DMS53 treated with DMSO at 0.1 percent for 48 hours (cell line): ENCODE results near the gene CORO1C.
"Not testable (repeated sequence)": the region's sequence is repeated elsewhere in the genome, so short reads cannot be mapped to it uniquely, and the experiment has no call there.

ENCODE experiments used
- DNase-seq: peaks from one replicate; lab custom pipeline; 2025; ENCODE audit not compliant: unreplicated experiment; lab: John Stamatoyannopoulos, UW

The CORO1C gene

DNA sequence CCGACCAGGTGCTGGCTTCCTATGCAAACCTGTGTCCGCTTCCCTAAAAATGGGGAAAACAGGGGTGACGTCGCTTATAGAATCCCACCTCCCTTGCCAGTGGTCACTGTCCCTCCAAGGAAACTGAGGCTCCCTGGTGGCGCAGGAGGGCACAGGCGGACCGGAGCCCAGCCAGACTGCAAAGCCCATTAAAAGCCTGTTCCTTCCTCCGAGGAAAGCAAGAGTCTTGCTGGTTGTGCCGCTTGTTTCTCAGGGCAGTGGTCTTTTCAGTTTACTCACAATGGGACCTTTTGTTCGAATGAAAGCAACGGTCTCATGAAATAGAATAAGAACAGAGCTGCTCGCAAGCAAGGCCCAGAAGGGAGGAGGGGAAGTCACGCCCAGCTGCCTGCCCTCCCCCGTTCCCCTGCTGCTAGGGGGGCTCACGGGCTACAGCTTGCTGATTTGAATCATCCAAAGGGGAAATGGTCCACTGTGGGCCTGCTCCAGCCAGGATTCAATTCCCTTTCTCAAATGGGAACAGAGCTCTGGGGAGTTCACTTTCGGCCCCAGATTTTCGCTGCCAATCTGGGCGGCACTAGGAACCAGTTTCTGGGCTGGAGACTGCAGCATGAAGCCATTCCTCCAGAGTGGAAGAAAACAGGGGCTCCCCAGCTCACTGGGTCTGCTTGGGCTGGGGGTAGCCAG lies 93.0 kb downstream of the CORO1C start:
- no peak for DNase-seq

DNA sequence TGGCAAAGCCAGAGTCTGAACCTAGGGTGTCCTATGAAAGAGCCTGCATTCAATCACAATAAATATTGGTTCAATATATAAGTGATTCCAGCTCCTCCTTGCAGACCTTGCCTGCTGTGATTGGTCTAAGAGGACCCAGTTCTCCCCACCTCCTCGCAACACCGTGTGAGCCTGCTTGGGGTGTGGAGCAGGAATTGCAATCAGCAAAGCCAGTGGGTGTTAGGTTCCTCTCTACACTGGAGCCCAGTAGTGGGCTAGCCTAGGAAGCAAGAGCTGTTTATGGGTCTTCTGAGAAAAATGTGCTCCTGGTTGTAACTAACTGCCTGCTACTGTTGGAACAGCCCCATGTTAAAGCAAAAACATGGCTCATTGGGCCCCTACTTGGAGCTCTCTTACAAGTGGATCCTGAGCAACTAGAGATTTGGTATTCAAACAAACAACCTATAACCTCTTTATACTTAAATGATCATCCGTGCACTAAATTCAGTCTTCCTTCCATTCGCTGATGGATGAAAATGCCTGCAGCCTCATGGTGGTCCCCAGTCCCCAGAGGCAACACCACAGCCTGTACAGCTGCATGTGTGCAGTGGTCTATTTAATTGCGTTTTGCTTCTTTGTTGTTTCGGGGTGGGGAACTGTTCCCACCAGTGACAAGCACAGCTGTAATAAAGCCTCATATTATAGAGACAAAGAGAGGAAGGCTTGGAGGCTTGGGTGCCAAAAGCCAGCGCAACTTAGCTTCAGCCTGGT lies 93.9 kb downstream of the CORO1C start:
- DNase-seq: no peak

DNA sequence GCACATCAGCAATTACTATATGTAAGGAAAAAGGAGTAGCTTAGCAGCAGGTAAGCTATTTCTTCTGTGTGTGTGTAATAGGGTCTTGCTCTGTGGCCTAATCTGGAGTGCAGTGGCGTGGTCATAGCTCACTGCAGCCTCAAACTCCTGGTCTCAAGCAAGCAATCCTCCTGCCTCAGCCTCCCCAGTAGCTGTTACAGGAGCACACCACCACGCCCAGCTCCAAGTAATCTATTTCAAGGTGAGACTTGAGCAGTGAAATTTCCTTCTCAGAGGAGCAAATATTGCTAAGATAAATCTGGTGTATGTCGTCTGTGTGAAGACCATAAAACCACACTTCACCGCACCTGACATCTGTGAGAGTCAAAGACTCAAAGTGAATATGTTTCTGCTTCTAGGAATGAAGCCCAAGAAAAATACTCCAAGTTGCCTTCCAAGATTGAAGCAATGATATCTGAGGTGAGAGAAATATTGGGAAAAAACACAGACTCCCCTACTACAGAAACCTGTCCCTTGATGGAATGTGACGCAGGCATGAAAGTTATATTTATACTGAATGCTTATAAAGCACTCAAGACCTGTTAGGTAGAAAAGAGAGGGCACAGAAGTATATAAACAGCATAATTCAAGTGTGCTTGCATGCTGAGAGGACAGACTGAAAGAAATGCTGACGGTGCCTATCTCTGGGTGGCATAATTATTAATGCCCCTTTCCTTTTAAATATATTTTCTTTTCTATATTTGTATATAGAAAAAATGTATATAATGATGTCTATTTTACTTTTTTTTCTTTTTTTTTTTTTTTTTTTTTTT lies 95.1 kb downstream of the CORO1C start:
- DNase-seq: no peak

DNA sequence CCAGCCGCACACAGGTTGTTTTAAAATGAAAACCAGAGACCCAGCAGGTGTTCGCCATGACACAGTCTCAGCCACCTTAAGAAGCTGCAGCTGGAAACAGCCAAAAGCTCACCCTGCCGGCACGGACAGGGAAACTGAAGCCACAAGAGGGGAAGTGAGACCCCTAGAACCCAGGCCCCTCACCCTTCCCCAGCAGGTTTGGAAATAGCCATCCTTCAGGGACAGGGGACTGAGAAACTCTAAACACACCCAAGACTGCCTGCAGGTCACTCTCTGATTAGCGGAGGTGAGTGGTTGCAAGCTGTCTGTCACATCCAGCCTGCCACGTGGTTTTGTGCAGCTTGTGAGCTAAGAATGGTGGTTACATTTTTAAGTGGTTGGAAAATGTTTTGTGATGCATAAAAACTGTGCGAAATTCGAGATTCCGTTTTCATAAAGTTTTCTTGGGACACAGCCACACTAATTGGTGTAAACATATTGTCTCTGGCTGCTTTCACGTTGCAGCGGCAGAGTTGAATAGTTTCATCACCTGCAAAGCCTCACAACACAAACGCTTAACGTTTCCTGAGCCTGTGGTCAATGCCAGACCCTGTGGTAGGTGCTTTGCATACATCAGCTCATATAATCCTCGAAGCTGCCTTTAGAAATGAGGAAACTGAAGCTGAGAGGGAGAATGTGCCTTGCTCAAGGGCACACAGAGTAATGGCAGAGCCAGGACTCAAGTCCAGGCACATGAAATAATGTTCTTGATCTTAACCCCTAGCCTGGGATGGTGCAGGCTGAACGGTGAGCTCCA lies 95.9 kb downstream of the CORO1C start:
- DNase-seq: no peak

DNA sequence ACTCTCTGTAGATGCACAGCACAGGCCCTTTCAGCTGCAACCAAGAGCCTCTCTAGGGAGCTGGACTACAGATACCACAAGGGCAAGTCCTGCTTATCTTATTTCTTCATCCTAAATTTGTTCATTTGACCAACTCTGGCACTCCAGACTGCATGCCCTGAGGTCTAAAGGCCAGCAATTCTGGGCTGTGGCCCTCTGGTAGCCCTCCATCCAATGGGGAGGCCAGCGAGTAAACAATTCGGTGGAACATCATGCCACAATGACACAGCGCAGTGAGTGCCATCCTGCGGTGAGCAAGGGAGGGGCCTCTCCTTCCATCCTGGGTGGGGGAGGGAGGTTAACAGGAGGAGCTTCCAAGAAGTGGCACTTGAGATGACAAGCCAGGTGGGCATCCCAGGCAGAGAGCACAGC lies 97.0 kb downstream of the CORO1C start:
- no peak for DNase-seq

DNA sequence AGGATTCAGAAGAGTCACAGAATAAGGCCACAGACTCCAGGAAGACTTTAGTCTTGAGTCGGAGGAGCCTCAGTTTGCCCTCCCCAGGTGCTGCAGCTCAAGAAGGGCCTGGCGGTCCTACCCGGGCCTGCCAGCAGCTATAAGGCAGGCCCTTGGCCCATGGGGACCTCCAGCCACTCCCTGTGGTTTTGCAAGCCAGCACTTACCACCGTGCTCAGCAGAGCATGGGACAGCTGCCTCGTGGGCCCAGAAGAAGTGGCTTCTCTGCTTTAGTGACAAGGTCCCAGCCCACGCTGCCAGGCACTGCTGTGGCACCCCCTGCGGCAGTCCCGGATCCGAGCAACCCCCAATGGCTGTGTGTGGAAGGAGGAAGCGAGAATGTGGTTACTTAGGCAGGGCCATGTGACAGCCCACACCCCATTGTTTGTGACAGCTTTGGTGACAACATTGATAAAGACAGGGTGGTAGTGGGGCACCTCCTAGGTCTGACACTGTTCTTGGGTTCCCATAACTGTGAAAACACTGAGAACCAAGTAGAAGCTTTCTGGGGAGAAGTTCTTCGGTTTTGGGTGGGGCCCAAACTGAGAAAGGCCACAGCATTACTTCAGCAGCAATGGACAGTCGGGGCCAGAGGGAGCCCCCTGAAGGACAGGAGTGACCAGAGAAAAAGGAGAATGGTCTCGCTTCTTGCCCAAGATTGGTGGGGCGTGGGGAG lies 97.6 kb downstream of the CORO1C start, which contains the start of gene SELPLG:
Gene SELPLG (minus strand): TSS at position 361 of the 715 bp plus-strand sequence. CDS start 9,587 bp downstream, outside the sequence.
- DNase-seq: no peak

DNA sequence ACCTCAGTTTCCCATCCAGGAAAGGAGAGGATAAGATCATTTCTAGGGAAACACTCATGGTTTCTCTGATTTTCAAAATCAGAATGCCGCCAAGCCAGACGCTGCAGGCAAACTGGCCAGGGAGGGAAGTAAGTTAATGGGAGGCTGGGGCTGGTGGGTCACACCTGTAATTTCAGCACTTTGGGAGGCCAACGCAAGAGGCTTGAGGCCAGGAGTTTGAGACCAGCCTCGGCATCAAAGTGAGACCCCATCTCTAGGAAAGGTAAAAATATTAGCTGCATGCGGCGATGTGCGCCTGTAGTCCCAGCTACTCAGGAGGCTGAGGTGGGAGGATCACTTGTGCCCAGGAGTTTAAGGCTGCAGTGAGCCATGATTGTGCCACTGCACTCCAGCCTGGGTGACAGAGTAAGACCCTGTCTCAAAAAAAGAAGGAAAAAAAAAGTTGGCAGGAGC lies 98.2 kb downstream of the CORO1C start:
- no peak for DNase-seq

DNA sequence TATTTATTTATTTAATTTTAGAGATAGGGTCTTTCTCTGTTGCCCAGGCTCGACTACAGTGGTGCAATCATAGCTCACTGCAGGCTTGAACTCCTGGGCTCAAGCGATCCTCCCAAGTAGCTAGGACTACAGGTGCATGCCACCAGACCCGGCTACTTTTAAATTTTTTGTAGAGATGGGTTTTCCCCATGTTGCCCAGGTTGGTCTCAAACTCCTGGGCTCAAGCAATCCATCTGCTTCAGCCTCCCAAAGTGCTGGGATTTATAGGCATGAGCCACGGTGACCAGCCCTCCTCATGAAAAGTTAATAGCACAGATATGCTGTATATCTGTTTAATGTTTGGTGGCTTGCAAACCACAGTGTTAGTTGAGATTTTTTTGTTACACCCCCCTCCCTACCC lies 100.1 kb downstream of the CORO1C start:
- not testable (repeated sequence) for DNase-seq

DNA sequence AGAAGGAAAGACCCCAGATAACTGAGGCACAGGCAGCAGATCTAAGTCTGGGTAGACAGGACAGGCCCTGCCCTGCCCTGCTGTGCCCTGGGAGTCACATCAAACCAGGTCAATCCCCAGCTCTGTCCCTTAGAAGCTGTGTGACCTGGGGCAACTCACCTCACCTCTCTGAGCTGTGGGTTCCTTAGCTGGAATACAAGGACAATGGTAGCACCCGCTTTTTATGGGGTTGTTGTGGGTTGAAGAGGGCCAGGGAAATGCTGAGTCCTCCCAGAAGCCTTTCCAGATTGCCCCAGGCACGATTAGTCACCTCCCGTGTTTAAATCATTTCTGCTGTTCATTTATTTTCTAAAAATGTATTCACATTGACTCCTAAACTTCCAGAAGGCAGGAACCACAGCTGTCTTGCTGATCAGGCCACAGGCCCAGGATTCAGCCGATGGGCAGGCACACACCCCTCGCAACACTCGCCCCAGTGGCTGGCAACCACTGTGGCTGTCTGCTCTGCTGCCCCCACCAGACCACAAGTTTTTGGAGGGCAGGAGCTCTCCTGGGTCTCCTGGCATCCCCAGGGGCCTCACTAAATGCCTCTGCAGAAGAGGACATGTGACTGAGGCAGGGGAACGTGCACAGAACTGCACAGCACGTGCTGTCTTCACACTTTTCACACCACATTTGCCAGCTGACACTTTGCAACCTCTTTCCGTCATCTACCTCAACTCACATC lies 100.7 kb downstream of the CORO1C start:
- DNase-seq: no peak

DNA sequence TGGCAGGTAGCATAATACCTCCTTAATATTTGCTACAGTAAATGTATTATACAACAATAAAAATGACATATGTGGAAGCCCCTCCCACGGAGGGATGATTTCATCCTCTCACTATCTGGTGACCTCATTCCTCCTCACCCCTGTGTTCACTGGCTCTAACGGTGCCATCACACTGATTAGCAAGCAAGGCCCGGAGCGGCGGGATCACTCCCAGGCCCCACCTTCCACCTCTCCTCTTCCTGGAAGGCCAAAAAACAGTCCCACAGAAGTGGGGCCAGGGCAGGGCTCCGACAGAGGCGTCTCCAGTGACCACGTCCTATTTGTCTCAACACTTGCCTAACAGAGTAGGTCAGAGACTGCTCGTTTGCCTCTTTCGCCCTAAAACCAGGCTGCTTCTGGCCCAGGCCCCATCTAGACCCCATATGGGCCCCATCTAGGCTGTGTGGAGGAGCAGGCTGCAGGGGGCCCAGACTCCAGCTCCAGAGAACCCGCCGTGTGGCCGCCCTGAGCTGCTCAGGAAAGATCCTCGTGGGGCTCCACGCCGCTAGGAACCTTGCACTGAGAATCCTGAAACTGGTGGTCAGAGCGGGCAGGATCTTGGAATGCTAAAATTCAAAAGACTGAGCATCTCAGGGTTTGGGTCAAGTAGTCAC lies 101.4 kb downstream of the CORO1C start:
- DNase-seq: no peak

DNA sequence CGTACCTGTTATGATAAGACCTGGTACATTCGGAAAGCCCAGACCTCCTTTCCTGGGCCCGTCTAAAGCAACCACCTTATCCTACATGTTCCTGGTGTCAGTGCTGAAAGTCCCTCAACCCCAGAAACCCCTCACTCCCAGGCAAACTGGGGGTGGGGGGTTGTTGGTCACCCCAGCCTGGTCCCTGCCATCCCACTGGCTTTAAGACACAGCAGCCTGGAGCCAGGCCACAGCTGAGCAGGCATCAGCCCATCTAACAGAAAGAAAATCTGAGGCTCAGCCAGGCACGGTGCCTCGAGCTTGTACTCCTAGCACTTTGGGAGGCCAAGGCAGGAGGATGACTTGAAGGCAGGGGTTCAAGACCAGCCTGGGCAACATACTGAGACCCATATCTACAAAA lies 102.2 kb downstream of the CORO1C start:
- no peak for DNase-seq

DNA sequence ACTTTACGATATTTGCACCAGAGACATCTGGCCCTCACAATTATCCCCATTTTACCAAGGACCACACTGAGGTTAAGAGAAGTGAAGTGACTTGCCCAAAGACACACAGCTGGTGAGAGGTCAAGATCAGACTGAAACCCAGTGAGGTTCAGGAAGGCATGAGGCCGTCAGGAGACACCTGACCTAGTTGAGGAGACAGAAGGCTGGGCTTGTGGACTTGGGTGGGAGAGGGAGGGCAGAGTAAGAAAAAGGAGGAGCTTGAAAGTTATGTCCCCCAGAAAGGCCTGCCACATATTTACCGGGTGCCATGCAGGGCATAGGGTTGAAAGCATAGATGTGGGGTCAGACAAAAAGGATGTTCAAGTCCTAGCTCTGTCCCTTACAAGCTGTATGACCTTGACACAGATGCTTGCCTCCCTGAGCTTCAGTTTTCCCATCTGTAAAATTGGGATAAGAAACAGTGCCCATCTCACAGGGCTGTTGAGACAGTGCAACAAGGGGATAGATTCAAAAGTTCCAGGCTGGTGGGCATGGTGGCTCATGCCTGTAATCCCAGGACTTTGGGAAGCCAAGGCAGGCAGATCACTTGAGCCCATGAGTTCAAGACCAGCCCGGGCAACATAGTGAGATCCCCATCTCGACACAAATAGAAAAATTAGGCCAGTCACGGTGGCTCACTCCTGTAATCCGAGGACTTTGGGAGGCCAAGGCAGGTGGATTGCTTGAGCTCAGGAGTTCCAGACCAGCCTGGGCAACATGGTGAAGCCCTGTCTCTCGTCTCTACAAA lies 104.0 kb downstream of the CORO1C start:
- DNase-seq: no peak

DNA sequence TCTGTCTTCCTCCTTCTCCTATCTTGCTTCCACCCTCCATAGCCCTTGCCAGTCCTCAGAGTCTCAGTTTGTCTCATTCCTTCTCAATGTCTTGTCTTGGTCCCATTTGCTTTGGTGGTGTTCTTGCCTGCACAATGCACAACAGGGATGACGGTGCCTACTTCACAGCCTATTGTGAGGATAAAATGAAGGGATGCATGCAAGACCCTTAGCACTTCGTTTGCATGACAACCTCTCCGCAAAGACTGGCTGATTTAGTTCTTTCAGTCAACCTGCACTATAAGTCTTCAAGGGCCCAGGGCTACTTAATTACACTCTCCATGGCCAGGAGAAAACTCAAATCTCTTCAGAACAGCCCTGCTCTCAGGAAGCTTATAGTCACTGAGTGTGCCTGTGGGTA lies 106.1 kb downstream of the CORO1C start:
- DNase-seq: no peak

DNA sequence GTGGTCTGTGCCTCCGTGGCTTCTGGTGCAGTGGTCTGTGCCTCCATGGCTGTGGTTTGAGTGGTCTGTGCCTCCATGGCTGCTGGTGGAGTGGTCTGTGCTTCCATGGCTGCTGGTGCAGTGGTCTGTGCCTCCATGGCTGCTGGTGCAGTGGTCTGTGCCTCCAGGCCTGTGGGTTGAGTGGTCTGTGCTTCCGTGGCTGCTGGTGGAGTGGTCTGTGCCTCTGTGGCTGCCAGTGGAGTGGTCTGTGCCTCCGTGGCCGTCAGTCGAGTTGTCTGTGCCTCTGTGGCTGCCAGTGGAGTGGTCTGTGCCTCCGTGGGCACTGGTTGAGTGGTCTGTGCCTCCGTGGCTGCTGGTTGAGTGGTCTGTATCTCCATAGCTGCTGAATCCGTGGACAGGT lies 107.7 kb downstream of the CORO1C start:
- DNase-seq: no peak

DNA sequence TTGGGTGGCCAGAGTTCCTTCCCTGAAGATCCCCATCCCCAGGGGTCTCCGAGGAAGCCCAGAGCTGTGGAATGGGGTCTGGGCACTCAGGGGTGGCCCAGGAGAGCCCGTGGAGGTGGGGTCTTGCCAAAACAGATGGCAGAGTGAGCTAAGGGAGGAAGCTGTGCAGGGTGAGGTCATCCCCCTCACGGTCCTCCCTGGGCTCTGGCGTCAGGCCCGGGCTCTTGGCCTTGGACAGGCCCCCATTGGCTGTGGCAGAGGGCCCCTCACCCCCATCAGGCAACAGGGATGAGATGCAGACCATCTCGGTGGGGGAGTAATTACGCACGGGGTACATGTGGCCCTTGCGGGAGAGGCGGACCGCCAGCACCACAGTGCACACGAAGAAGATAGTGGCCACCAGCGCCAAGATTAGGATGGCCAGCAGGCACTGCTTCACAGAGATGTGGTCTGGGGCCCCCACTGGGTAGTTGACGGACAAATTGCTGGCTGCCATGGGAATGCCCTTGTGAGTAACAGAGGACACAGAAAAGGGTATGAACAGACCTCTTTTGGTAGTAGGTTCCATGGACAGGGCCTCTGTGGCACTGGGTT lies 108.3 kb downstream of the CORO1C start:
- no peak for DNase-seq

DNA sequence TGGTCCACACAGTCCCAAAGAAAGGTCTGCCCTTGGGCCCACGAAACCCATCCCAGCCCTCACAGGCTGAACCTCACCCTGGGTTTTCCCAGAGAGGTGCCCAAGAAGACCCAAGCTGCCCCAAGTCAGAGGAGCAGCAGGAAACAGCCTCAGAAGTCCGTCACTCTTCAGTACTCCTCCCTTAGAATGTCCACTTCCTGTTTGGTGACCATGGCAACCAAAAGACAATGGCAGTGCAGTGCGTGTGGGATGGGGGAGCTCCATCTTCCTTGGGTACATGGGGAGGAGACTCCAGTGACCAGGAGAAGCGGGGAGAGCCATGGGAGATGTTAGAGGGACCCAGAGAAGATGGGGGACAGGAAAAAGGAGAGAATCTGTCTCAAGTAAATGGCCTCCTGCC lies 108.9 kb downstream of the CORO1C start:
- peak; percentile 60 for DNase-seq

DNA sequence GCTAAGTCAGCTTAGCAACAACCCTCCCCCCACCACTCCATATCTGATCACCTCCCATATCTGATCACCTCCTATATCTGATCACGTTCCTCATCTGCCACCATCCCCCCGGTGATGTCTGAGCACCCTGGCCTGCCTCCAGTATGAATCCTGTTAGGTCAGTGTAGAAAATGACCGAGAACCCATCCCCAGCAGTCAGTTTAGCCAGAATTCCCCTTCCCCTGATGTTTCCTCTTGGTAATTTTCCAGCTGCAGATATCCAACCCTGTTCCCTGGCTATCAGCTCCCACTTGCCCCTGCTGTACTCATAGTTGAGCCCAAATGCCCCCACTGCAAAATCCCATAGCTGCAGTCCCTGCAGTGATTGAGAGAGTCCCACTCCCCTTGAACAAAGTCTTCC lies 110.2 kb downstream of the CORO1C start:
- DNase-seq: no peak
